ENCODE results near the gene CD209. TPM values are rescaled to one million over a fixed set of nuclear protein-coding genes. Genes with fewer than 3 reads are reported as not detected.
A peak's percentile ranks its signal among the peaks of the same experiment; 100 is the strongest.

Gene CD209
- total RNA-seq, 1 experiment from 2014 or later, result not detected

GRCh38 chr19:7739801-7740681, 7.3 kb downstream of the CD209 start:
- no peak overlapping the region for H3K4me3 ChIP-seq (ENCODE audit: low read length)
- no peak overlapping the region for H3K4me2 ChIP-seq (ENCODE audit: low read length)
- no peak overlapping the region for H3K9ac ChIP-seq (ENCODE audit: low read length)
- H3K27ac ChIP-seq (ENCODE audit: low read length), result no peak overlapping the region
- H2AFZ ChIP-seq (ENCODE audit: low read length), result peak overlapping the region; percentile 1; the same call in 1 of the 2 replicates
- intact Hi-C loops (cut with micrococcal nuclease), result no loop called here
- no peaks in the 10 kb centered on the region for H3F3A ChIP-seq (ENCODE audit: low read length, unreplicated experiment)
- H3K9me2 ChIP-seq (replicated peaks; ENCODE audit: low read length), result no peaks in the 10 kb centered on the region
- H3K9me3 ChIP-seq (ENCODE audit: low read length), result no peaks in the 10 kb centered on the region
- peaks cover 63% of the 10 kb centered on the region for H3K27me3 ChIP-seq (ENCODE audit: low read length)
- no peak for DNase-seq
- H4K20me1 ChIP-seq (ENCODE audit: low read length), result no peaks in the 10 kb centered on the region
- no peaks in the 10 kb centered on the region for H3K79me2 ChIP-seq (ENCODE audit: low read length)
- ChIA-PET POLR2A (ENCODE audit: unreplicated experiment) (no interaction called here), CTCF (no interaction called here)
- no peaks in the 10 kb centered on the region for H3K36me3 ChIP-seq (ENCODE audit: low read depth, low read length)
- H3K4me1 ChIP-seq (ENCODE audit: insufficient read depth, low read length), result no peaks in the 10 kb centered on the region
- no TSS peak for BruUV-seq (replicated peaks)
- no peak for ATAC-seq
- TF ChIP-seq, protein P1, sequence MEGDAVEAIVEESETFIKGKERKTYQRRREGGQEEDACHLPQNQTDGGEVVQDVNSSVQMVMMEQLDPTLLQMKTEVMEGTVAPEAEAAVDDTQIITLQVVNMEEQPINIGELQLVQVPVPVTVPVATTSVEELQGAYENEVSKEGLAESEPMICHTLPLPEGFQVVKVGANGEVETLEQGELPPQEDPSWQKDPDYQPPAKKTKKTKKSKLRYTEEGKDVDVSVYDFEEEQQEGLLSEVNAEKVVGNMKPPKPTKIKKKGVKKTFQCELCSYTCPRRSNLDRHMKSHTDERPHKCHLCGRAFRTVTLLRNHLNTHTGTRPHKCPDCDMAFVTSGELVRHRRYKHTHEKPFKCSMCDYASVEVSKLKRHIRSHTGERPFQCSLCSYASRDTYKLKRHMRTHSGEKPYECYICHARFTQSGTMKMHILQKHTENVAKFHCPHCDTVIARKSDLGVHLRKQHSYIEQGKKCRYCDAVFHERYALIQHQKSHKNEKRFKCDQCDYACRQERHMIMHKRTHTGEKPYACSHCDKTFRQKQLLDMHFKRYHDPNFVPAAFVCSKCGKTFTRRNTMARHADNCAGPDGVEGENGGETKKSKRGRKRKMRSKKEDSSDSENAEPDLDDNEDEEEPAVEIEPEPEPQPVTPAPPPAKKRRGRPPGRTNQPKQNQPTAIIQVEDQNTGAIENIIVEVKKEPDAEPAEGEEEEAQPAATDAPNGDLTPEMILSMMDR (conservative IDR thresholded peaks at IDR 0.05; ENCODE audit: low read depth, low read length), result no peak
- TF ChIP-seq EZH2phosphoT487 (IDR thresholded peaks at IDR 0.05; ENCODE audit: borderline replicate concordance, low read length), result no peak

- ATAC-seq (no peak), DNase-seq (no peak)
- intact Hi-C loops (cut with micrococcal nuclease), result no loop called here
- Histone ChIP-seq H3K27ac (ENCODE audit: low read length) (no peak overlapping the region), H4K20me1 (ENCODE audit: low read length) (no peaks in the 10 kb centered on the region), H3K4me2 (ENCODE audit: low read length) (no peak overlapping the region), H2AFZ (ENCODE audit: low read length) (no peak overlapping the region), H3K9me3 (ENCODE audit: low read length) (no peaks in the 10 kb centered on the region), H3K27me3 (ENCODE audit: low read length) (peaks cover 63% of the 10 kb centered on the region), H3K4me1 (ENCODE audit: insufficient read depth, low read length) (no peaks in the 10 kb centered on the region), H3K36me3 (ENCODE audit: low read depth, low read length) (no peaks in the 10 kb centered on the region), H3K9ac (ENCODE audit: low read length) (no peak overlapping the region), H3K79me2 (ENCODE audit: low read length) (no peaks in the 10 kb centered on the region), H3K9me2 (replicated peaks; ENCODE audit: low read length) (no peaks in the 10 kb centered on the region), H3F3A (ENCODE audit: low read length, unreplicated experiment) (no peaks in the 10 kb centered on the region), H3K4me3 (ENCODE audit: low read length) (no peak overlapping the region)
- POLR2A ChIA-PET (ENCODE audit: unreplicated experiment), result no interaction called here
- no TSS peak for BruUV-seq (replicated peaks)
- TF ChIP-seq, protein P1 (conservative IDR thresholded peaks at IDR 0.05; ENCODE audit: low read depth, low read length), result no peak
- no peak for TF ChIP-seq EZH2 (IDR thresholded peaks at IDR 0.05; ENCODE audit: low read length, unreplicated experiment)
- CTCF ChIA-PET, result no interaction called here
Observed at GRCh38 chr19:7739211-7739755, 8.1 kb downstream of the CD209 start.

GRCh38 chr19:7738023-7738422, 9.3 kb downstream of the CD209 start:
- H3K4me2 ChIP-seq (ENCODE audit: low read length), result no peak overlapping the region
- H3K27ac ChIP-seq (ENCODE audit: low read length), result no peak overlapping the region
- no peaks in the 10 kb centered on the region for H3K9me2 ChIP-seq (replicated peaks; ENCODE audit: low read length)
- TF ChIP-seq, protein P1 (conservative IDR thresholded peaks at IDR 0.05; ENCODE audit: low read depth, low read length), result no peak
- TF ChIP-seq EZH2 (IDR thresholded peaks at IDR 0.05; ENCODE audit: low read length, unreplicated experiment) (no peak), EZH2phosphoT487 (IDR thresholded peaks at IDR 0.05; ENCODE audit: borderline replicate concordance, low read length) (no peak)
- ATAC-seq, result no peak
- intact Hi-C loops (cut with micrococcal nuclease), result no loop called here
- ChIA-PET CTCF (no interaction called here), POLR2A (ENCODE audit: unreplicated experiment) (no interaction called here)
- H3K4me1 ChIP-seq (ENCODE audit: insufficient read depth, low read length), result no peaks in the 10 kb centered on the region
- H3K79me2 ChIP-seq (ENCODE audit: low read length), result no peaks in the 10 kb centered on the region
- no peaks in the 10 kb centered on the region for H3K36me3 ChIP-seq (ENCODE audit: low read depth, low read length)
- H3K4me3 ChIP-seq (ENCODE audit: low read length), result no peak overlapping the region
- no peak for DNase-seq
- H3K9ac ChIP-seq (ENCODE audit: low read length), result no peak overlapping the region
- BruUV-seq (replicated peaks), result no TSS peak
- H3K27me3 ChIP-seq (ENCODE audit: low read length), result peaks cover 51% of the 10 kb centered on the region
- no peak overlapping the region for H2AFZ ChIP-seq (ENCODE audit: low read length)
- H3F3A ChIP-seq (ENCODE audit: low read length, unreplicated experiment), result no peaks in the 10 kb centered on the region
- H3K9me3 ChIP-seq (ENCODE audit: low read length), result no peaks in the 10 kb centered on the region
- no peaks in the 10 kb centered on the region for H4K20me1 ChIP-seq (ENCODE audit: low read length)
